NCI-H187 (cell line): ENCODE measurements around the gene TCOF1.

Source experiments
- DNase-seq, 2 experiments: peaks; one replicate each; lab custom pipeline; 2025; lab: John Stamatoyannopoulos, UW

The TCOF1 gene

DNA sequence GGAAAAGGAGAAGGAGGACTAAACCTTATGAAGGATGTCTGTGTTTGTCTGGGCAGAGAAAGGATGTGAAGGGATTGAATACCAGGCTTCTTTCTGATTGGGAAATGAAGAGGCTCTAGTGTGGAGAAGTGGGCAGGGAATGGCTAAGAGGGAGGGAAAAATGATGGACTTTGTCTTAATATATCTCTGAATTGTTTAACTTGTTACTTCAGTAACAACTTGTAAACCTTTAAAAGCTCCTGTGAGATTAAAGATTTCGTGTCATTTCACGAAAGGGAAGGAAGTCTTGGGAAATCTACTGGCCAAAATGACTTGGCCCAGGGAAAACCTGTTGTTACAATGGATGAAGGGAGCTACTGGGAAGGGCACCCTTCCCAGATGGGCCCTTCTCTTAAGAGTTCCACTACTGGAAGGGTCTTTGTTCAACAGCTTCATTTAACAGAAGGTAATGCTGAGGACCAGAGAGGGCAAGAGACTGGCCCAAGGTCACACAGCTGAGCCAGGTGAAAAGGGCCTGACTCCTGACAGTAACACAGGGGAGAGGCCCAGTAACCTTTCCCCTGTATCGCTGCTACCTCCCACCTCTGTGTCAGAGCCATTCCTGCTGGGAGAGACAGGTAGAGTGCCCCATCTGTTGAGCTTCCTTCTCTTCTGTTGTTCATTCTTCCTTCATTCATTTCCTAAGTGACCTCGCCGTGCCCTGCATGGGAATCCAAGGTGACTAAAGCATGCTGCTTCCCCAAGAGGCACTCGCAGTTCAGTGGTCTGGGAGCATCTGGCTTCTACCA, 5.1 kb upstream of the TCOF1 start:
- no peak for DNase-seq

DNA sequence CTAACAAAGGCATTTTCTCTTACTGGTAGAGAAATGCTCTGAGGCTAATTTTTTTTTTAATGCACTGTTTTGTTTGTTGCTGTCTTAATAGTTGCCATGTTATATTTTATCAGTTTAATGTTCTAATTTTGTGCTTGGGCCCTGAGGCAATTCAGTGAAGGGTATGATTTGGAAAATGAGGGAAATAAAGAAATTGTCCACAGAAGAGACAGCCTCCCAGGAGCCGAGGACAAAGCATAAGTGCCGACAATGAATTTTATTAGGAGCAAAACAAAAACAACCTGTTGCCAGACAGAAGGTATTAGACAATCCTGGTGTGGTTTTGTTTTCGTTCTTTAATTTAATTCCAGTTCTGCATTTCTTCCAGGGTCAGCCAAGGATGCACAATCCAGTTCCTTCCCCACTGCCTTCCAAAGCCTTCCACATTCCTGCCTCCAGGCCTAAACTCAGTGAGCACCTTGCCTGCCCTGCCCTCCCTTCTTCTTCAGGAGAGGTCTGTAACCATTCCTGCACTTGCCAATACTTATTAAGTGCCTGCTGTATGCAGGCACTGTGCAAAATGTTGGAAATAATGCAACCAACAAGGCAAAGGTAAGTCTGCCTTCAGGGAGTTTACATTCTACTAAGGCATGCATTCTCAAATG, 4.3 kb upstream of the TCOF1 start:
- no peak for DNase-seq

DNA sequence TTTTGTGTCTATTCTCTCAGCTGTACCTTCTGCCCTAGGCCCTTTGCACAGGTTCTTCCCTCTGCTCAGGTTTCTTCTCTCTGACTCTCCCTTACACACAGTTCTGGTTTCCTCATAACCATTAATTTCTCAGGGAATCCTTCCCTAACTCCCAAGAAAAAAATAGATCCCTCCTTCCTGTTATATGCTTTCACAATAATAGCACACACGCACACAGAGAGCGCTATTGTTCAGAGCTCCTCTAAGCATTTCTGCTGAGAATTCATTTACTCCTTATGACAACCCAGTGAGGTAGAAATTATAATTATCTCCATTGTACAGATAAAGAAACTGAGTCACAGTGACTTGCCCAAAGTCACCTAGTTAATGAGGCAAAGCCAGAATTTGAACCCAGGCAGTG, 1.7 kb upstream of the TCOF1 start:
- no peak for DNase-seq

DNA sequence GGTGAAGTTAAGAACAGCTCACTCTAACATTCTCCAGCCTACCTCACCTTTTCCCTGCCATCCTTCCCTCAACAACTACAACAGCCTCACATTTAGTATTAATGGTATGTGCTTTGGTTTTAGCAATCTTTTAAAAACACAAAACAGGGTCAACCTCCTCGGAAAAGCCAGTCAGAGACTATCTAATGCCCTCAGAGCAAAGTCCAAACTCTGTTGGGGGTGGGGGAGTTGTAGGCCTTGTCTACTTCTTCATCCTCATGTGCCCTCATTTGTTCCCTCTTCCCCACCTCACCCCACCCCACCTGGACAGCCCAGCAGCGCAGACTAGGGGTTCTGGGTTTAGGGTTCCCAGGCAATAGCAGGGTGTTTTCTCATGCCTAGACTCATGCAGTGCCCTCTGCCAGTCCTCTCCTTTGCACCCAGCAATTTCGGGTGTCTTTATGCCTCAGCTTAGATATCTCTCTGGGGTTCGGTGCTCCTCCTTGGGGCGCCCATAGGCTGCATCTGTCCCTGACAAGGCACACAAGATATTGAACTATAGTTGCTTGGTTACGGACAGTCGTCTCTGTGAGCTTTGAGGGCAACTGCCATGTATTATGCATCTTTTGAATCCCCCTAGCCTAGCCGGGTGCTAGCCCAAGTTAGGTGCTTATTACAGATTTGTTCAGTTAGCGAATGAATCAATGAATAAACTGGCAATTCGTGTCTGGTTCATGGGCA, 762 bp upstream of the TCOF1 start:
- no peak for DNase-seq

DNA sequence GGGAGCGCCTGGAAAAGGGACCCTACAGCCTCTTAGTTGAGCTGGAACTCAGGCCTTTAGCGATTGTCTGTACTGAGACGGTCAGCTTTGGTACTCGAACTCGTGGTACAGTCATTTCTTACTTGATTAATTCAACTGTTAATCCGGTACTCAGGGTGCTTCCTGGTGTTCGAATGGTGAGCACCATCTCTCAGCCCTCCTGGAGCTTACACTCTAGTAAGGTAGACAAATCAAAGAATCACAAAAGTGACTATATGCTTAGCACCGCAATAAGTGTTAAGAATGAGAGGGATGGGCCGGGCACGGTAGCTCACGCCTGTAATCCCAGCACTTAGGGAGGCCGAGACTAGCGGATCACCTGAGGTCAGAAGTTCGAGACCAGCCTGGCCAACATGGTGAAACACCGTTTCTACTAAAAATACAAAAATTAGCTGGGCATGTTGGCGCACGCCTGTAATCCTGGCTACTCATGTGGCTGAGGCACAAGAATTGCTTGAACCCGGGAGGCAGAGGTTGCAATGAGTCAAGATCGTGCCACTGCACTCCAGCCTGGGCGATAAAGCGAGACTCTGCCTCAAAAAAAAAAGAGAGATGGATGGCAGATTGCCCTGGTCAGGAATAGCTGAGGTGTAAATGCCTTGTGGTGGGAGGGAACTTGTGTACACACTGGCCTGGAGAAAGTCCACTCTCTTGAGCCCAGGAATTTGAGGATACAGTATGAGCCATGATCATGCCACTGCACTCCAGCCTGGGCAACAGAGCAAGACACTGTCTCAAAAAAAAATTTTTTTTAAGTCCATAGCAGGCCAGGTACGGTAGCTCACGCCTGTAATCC, 981 bp downstream of the TCOF1 start:
- no peak for DNase-seq

DNA sequence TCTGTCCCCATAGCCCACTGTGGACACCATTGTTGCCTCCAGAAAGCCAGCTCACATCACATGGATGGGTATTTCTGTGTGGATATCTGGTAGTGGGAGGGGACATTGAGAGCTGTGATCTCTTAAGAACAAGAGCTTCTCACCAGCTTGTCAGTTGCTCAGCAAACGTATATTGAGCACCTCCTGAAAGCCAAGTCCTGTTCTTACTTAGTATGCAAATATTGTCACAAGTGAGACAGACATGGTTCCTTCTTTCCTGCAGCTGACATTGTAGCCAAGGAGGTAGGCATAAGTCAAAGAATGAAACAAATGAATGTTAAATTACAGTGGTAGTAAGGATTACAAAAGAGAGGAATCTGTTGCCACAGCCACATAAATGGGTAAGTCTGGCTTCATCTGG, 3.8 kb downstream of the TCOF1 start:
- DNase-seq = no peak

DNA sequence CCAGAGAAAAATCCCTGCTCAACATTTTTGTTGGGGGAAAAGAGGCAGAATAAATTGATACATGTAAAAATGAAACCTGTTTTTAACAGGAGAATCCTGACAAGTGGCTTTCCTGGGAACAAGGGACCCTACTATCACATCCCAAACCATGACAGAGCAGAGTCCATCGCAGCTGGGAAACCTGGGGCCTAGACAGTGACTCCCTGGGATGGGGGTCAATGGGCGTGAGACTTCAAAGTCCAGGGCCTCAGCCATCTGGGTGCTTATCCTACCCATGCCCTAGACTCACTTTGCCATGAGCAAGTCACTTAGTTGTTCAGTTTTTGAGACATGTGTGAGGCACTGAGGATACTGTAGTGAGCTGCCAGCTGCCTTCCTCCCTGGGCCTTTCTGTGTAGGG, 5.7 kb downstream of the TCOF1 start:
- DNase-seq = no peak

DNA sequence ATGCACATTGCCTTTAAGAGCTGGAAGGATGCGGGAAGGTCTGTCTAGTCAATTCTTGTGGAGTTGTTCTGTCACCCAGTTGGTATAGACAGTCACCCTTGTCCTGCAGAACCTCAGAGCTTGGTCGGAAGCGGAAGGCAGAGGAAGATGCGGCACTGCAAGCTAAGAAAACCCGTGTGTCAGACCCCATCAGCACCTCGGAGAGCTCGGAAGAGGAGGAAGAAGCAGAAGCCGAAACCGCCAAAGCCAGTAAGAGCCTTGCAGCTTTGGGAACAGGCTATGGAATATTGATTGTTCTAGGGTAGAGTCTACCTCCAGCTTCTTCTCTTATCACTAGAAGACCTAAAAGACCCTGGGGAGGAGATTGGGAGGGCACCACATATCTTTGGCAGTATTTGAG, 6.5 kb downstream of the TCOF1 start:
- DNase-seq = no peak

DNA sequence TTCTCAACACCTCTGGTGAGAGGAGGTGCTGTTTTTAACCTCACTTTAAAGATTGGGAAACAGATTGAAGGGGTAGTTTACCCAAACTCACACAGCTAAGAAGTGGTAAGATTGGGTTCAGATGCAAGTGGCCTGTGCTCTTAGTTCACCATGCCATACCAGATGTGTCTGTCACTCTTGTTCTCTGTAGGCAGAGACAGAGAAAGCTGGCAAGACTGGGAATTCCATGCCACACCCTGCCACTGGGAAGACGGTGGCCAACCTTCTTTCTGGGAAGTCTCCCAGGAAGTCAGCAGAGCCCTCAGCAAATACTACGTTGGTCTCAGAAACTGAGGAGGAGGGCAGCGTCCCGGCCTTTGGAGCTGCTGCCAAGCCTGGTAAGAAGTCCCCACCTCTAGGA, 11.0 kb downstream of the TCOF1 start:
- no peak for DNase-seq

DNA sequence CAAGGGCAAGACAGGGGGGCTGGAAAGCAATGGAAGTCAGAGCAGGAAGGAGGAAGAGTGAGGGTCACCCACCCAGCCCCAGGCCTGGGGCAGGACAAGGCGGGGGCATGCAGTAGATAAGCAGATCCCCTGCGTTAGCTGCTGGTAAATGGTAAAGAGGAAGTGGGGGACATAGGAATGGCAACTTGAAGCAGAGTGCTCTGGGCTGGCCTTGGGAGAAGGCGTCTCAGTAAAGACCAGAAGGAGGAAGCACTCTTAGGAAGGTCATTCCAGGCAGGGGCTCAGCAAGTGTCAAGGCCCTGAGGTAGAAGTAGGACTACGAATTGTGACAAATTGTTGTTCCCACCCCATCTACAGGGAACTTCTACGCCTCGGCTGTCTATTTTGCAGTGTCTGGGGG, 15.1 kb downstream of the TCOF1 start:
- DNase-seq = no peak

DNA sequence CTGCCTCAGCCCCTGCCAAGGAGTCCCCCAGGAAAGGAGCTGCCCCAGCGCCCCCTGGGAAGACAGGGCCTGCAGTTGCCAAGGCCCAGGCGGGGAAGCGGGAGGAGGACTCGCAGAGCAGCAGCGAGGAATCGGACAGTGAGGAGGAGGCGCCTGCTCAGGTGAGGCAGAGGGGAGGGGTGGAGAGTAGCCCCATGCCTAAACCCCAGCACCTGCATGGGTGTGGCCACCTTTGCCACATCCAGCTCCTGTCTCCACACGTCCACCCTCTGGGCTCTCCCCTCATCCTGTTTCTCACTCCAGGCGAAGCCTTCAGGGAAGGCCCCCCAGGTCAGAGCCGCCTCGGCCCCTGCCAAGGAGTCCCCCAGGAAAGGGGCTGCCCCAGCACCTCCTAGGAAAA, 17.2 kb downstream of the TCOF1 start:
- no peak for DNase-seq

DNA sequence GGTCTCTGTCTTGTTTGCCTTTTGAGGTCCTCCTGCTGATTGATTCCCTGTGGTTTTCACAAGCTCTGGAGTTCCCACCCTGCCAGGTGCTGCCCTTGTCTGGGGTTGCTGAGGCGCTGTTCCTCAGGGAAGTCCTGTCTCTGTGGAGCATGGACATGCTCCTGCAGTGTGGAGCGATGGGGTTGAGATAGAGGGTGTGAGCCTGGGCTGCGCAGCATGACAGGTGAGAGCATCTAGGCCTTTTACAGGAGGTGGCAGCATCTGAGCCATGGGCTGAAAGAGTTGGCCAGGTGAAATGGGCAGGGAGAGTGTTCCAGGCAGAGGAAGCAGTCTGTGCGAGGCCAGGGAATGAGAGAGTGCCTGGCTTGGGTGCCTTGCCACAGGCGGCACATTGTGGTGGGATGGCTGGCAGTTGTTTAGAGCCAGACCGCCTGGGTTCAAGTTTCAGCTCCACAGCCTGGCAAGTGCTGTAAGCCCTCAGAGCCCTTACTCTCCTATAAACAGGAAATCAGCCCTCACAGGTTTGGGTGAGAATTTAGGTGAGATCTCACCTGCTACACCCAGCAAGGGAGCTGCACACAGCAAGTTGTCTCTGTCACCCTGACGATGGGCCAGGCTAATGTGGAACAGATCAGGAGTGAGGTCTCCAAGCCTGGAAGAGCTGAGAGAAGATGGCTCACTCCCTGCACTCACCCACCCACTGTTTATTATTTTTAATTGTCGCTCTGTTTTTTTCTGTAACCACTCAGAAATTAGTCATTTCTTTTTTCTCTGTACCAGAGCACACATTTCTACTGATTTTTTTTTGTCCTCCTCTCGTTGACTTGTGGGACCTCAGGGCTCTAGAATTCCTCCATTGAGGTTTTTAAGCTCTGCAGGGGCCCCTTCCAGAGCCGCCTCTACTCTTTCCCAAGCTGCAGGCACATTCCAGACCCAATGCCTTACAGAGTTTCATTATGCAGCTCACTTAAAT, 19.6 kb downstream of the TCOF1 start:
- DNase-seq = no peak

DNA sequence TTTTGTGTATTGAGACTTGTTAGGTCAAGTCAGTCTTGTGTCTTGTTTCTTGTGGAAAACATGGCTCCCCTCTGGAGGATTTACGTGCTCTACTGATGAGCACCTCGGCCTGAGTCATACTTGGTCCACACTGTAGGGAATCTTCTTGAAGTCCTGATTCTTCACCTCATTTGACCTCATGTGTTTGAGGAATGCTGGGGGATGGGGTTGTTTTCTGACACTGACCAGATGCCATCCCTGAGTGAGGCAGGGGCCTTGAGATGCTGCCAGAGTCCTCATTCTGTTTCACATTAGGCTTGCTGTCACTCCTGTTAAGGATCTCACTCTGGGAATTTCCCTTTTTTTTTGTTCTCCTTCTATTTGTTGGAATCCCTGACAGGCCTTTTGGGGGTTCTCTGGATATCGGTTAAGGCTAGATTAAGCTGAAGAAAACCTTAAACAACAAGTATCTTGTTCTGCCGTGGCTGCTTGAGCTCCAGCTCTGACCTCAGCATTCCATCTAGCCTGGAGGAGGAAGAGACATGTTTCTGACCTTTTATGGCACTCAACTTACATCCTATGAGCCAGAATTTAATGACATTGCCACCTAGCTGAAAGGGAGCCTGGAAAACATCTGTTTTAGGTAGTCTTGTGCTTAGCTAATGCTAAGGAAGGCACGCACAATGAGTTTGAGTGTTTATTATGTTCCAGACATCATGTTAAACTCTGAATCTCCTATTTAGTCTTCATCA, 20.6 kb downstream of the TCOF1 start:
- no peak for DNase-seq

DNA sequence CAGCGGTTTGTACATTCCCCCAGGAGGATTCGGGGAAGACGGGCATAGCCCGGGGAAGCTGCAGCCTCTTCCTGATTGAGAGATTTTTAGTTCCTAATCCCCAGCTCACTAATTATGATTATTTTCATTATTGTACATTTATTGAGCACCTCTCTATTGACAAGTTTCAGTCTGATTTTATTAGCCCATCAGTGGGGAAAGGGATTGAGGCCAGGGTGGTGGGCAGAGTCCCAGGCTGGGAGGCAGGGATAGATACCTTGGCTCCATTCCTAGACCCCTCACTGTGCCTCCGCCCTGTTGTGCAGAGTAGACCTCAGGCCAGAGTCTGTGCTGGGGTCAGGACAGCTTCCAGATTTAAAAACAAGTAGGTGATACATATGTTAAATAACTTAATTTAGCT, 27.2 kb downstream of the TCOF1 start:
- no peak for DNase-seq

DNA sequence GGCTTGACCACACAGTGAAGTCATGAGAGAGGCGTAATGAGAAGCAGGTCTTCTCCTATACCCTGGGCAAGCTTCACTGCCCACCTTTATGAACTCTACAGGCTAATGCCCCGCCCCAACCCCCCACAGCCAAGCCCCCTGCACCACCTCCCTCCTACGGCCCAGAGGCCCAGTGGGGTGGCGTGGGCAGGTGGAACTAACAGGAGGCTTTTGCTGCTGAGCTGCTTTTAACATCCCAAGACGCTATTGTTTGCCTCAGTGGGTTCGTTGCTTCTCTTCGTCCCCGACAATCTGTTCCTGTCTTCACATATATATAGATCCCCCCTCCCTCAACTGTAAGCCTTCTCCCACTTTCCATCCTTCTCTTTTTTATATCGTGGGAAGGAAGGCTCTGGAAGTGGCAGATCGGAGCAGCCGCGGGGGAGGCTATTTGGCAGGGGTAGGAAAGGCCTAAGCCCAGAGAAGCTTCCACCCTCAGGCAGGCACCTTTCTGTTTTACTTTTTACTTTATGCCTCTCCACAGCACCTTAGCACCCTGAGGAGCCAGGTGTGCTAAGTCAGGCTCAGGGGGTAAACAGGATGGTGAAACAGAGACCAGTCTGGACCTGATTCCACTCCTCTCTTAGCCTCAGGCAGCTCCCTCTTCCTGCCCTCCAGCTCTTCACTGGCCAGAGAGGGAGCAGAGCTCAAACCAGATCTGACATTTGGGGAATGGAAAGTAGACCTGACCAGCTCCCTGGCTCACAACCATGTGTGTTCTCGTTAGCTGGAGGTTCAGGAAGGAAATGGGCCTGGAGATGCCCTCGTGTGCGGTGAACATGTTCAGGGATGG, 28.7 kb downstream of the TCOF1 start:
- DNase-seq = no peak

DNA sequence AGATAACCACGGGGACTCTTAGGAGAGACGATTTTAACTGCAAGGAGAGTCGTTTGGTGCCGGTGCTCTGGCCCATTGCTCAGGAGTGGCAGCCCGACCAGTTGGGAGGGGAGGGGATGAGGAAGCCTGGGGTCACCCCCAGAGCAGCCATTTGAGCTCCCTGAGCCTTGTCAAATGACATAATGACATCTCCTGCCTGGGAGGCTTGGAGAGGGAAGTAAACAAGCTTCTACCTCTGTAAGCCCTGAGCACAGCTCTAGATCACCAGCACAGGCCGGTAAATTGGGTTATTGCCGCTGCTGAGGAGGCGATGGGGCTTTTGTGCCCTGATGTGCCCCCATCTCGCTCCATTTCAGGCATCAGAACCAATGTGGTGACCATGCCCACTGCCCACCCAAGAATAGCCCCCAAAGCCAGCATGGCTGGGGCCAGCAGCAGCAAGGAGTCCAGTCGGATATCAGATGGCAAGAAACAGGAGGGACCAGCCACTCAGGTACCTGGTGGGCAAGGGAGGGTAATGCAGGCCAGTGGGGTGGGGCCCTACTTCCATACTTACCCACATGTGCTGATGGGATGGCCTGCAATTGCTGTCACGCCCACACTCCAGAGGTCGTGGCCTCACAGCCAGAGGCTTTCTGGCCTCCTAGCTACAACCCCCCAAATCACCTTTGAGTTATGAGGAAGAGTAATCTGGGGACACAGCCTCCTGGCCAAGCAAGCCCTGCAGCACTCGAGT, 32.2 kb downstream of the TCOF1 start:
- no peak for DNase-seq

DNA sequence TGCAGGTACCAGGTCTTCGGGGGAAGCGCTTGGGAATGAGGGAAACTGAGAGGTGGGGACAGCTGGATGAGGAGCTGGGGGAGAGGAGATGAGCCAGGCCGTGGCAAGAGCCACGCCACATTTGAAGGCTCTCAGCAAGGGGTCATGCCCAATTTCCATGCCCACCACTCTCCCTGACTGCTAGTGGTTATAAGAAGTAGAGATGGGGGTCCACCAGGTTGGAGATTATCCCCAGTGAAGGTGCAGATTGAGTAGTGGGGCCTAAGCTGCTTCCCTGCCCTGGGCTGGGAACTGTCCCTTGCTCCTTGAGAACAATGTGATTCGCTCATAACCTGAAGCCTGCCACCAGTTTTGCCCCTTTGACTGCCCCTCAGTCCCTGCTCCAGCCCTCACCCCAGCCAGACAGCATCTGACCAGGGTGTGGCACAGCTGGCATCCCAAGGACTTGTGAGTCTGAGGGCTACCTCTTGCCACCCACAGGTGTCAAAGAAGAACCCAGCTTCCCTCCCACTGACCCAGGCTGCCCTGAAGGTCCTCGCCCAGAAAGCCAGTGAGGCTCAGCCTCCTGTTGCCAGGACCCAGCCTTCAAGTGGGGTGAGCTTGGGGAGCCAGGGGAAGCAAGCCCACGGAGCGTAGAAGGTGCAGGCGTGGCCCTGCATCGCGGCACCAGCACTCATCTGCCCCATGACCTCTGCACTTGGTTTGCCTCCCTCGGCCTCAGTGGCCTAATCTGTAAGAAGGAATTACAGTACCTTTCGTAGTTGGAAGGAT, 33.8 kb downstream of the TCOF1 start:
- no peak for DNase-seq

DNA sequence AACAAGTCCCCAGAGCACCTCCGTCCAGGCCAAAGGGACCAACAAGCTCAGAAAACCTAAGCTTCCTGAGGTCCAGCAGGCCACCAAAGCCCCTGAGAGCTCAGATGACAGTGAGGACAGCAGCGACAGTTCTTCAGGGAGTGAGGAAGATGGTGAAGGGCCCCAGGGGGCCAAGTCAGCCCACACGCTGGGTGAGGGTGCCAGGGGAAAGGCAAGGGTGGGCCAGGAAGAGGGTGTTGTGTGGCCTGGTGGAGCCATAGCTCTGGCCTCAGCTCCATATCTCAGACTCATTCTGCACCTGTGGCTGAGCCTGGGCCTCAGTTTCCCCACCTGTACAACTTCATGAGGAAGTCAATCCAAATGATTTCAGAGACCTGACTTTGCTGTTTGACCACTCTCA, 34.5 kb downstream of the TCOF1 start:
- DNase-seq = no peak
